Mesothelial cell of epicardium (in vitro differentiated cells): ENCODE measurements around the gene DIP2B. TPM values are rescaled to one million over a fixed set of nuclear protein-coding genes. Genes with fewer than 3 reads are reported as not detected.
"Not testable (repeated sequence)": the region's sequence is repeated elsewhere in the genome, so short reads cannot be mapped to it uniquely, and the experiment has no call there.

Experiments used
- DNase-seq, 2 experiments: peaks; one replicate each; pipeline ENCODE4 v3.0.0; 2021; ENCODE audit warnings: low spot score in 2 of 2; ENCODE audit not compliant: unreplicated experiment in 2 of 2
- H3K27ac Mint-ChIP-seq: 2 replicates; pipeline ENCODE4 v1.8.0; 2021; ENCODE audit warnings: mixed read lengths
- H3K27me3 Mint-ChIP-seq: 2 replicates; pipeline ENCODE4 v1.8.0; 2021; ENCODE audit warnings: low read depth, mixed read lengths
- H3K36me3 Mint-ChIP-seq: 2 replicates; pipeline ENCODE4 v1.8.0; 2021; ENCODE audit warnings: mixed read lengths
- H3K4me1 Mint-ChIP-seq: 2 replicates; pipeline ENCODE4 v1.8.0; 2021; ENCODE audit warnings: mixed read lengths
- H3K4me3 Mint-ChIP-seq: 2 replicates; pipeline ENCODE4 v1.8.0; 2021; ENCODE audit warnings: mild to moderate bottlenecking, moderate library complexity, mixed read lengths
- H3K9me3 Mint-ChIP-seq: 2 replicates; pipeline ENCODE4 v1.8.0; 2021; ENCODE audit warnings: mixed read lengths
- total RNA-seq: library from RNA; stranded (reverse); gene quantifications from 3 replicates; pipeline ENCODE4 v1.2.1, GENCODE V29; 2021
- TF ChIP-seq, protein P1 (sequence below): fragments of 200-600 bp; sonication (generic); IDR thresholded peaks from one replicate; pipeline ENCODE4 v1.5.0; 2021; ENCODE audit warnings: antibody characterized with exemption; ENCODE audit not compliant: unreplicated experiment

Gene DIP2B
- total RNA-seq, 1 donor from 2014 or later = 32.0 TPM

DNA sequence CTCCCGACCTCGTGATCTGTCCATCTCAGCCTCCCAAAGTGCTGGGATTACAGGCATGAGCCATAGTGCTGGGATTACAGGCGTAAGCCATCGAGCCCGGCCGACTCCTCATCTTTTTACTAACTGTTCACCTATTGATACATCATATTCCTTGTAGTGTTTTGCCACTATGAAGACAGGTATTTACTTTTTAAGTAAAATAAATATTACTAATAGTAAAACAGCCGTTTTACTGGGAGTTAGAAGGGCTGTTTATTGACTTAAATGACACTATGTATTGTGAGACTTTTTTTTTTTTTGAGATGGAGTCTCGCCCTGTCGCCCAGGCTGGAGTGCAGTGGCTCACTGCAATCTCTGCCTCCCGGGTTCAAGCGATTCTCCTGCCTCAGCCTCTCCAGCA is 51.5 kb downstream of the DIP2B start:
- H3K36me3 Mint-ChIP-seq = peaks cover 11% of the 10 kb centered on the region
- H3K27ac Mint-ChIP-seq = no peak overlapping the region
- H3K27me3 Mint-ChIP-seq = no peaks in the 10 kb centered on the region
- TF ChIP-seq, protein P1, sequence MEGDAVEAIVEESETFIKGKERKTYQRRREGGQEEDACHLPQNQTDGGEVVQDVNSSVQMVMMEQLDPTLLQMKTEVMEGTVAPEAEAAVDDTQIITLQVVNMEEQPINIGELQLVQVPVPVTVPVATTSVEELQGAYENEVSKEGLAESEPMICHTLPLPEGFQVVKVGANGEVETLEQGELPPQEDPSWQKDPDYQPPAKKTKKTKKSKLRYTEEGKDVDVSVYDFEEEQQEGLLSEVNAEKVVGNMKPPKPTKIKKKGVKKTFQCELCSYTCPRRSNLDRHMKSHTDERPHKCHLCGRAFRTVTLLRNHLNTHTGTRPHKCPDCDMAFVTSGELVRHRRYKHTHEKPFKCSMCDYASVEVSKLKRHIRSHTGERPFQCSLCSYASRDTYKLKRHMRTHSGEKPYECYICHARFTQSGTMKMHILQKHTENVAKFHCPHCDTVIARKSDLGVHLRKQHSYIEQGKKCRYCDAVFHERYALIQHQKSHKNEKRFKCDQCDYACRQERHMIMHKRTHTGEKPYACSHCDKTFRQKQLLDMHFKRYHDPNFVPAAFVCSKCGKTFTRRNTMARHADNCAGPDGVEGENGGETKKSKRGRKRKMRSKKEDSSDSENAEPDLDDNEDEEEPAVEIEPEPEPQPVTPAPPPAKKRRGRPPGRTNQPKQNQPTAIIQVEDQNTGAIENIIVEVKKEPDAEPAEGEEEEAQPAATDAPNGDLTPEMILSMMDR = no peak
- peaks cover 4% of the 10 kb centered on the region for H3K9me3 Mint-ChIP-seq
- DNase-seq = no peak
- H3K4me1 Mint-ChIP-seq = peaks cover 11% of the 10 kb centered on the region
- H3K4me3 Mint-ChIP-seq = no peak overlapping the region

DNA sequence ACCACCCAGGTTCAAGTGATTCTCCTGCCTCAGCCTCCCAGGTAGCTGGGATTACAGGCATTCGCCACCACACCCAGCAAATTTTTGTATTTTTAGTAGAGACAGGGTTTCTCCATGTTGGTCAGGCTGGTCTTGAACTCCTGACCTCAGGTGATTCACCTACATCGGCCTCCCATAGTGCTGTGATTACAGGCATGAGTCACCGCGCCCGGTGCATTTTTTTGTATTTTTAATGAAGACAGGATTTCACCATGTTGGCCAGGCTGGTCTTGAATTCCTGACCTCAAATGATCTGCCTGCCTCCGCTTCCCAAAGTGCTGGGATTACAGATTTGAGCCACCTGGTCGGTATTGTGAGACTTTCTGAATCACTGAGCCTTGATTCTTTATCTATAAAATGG is 52.0 kb downstream of the DIP2B start:
- not testable (repeated sequence) for H3K27ac Mint-ChIP-seq, H3K27me3 Mint-ChIP-seq, H3K4me3 Mint-ChIP-seq, H3K9me3 Mint-ChIP-seq, DNase-seq
- peaks cover 11% of the 10 kb centered on the region for H3K36me3 Mint-ChIP-seq
- peaks cover 12% of the 10 kb centered on the region for H3K4me1 Mint-ChIP-seq

DNA sequence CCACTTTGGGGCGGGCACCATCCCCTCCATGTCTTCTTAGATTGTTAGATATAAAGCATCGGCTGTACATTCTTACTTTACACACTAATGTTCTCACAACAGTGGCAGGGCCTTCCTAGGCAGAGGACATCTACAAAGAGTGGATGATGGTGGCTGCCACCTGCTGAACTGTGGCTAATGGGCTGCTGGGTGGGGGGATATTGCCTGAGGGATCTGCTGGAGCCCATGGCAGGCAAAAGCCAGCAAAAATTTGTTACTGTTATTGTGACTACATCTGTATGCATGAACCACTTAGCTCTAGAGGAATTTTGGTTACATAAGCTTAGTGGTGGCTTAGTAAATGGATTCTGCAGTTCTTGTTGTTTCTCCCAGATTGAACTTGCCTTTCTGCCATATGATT is 52.6 kb downstream of the DIP2B start:
- Mint-ChIP-seq H3K27me3 (no peaks in the 10 kb centered on the region), H3K36me3 (peaks cover 11% of the 10 kb centered on the region), H3K27ac (no peak overlapping the region), H3K4me3 (no peak overlapping the region), H3K9me3 (peaks cover 4% of the 10 kb centered on the region), H3K4me1 (peaks cover 12% of the 10 kb centered on the region)
- no peak for DNase-seq
- TF ChIP-seq, protein P1 = no peak

DNA sequence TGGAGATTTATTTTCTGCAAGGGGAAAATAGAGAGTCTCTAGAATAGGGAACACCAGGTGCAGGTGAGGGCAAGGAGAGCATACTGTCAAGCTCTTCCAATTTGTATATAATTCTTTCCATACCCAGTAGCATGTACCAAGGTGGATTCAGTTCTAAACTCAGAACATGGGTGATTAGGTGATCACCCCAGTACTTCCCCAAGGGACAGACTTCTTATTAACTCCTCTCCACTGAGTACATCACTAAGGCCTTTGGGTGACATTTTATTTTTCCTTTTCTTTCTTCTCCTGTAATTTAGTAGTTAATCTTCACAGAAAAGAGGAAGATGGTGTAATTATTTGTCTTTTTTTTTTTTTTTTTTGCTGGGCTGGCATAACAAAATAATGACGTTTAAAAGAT is 54.2 kb downstream of the DIP2B start:
- Mint-ChIP-seq H3K4me3 (no peak overlapping the region), H3K27me3 (no peaks in the 10 kb centered on the region), H3K9me3 (no peaks in the 10 kb centered on the region), H3K27ac (peak overlapping the region; percentile 36), H3K4me1 (peaks cover 14% of the 10 kb centered on the region), H3K36me3 (peaks cover 5% of the 10 kb centered on the region)
- DNase-seq = no peak
- TF ChIP-seq, protein P1 = no peak

DNA sequence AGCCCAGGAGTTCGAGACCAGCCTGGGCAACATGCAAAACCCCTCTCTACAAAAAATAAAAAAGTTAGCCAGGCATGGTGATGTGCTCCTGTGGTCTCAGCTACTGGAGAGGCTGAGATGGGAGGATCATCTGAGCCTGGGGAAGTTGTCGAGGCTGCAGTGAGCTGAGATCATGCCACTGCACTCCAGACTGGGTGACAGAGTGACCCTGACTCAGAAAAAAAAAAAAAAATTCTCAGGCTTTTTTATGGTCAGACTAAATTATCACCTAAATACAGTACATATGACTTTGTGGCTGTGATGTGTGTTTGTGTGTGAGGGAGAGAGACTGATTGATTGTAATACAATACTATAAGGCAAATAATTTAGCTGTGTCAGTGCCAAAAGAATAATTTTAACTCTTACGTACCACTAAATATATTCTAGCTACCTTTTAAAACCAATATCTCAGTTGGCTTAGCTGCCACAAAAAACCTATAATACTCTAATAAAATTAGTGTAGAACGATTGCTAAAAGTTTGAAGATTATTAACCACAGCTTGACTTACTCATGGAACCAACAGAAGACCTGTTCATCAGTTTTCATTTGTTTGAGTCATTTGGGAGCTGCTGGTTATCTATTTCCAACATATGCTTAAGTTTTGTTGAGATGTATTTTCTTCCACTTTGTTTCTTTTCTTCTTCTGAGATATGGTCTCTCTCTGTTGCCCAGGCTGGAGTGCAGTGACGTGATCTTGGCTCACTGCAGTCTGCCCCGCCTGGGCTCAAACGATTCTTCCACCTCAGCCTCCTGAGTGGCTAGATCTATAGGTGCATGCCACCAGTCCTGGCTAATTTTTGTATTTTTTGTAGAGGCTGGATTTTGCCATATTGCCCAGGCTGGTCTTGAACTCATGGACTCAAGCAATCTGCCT is 58.0 kb downstream of the DIP2B start:
- H3K4me3 Mint-ChIP-seq = no peak overlapping the region
- no peak overlapping the region for H3K27ac Mint-ChIP-seq
- no peaks in the 10 kb centered on the region for H3K9me3 Mint-ChIP-seq
- no peak for DNase-seq
- peaks cover 10% of the 10 kb centered on the region for H3K4me1 Mint-ChIP-seq
- peaks cover 5% of the 10 kb centered on the region for H3K36me3 Mint-ChIP-seq
- no peaks in the 10 kb centered on the region for H3K27me3 Mint-ChIP-seq
- TF ChIP-seq, protein P1 = no peak

DNA sequence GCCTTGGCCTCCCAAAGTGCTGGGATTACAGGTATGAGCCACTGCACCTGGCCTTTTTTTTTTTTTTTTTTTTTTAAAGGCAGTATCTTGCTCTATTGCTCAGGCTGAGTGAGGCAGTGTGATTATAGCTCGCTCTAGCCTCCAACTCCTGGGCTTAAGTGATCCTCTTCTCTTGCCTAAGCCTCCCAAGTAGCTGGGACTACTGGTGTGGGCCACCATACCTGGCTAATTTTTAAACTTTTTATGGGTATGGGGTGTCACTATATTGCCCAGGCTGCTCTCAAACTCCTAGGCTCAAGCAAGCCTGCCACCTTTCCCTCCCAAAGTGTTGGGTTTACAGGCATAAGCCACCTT is 58.6 kb downstream of the DIP2B start:
- Mint-ChIP-seq H3K36me3 (peaks cover 2% of the 10 kb centered on the region), H3K4me3 (no peak overlapping the region), H3K27me3 (no peaks in the 10 kb centered on the region), H3K4me1 (peaks cover 17% of the 10 kb centered on the region), H3K27ac (no peak overlapping the region), H3K9me3 (no peaks in the 10 kb centered on the region)
- TF ChIP-seq, protein P1 = no peak
- no peak for DNase-seq
